ENCODE data around the gene CD44. TPM values are rescaled to one million over a fixed set of nuclear protein-coding genes. Genes with fewer than 3 reads are reported as not detected.

Gene CD44
- total RNA-seq, 1 donor from 2014 or later: 1,546 TPM

GRCh38 chr11:35228328-35228725 lies 89.4 kb downstream of the CD44 start:
- ChIA-PET CTCF (no interaction called here), POLR2A (interaction anchor here (0.6 to 0.9 kb wide), 2 partner anchors 9 to 12 kb away, joined by 3 read pairs; no protein-coding TSS in a partner anchor)
- H3K27ac Mint-ChIP-seq: peak overlapping the region; percentile 9
- TF ChIP-seq CTCF (IDR thresholded peaks at IDR 0.05): no peak
- no peak overlapping the region for H3K4me3 Mint-ChIP-seq
- H3K4me1 Mint-ChIP-seq: peaks cover 14% of the 10 kb centered on the region
- intact Hi-C loops (cut with micrococcal nuclease): no loop called here
- DNase-seq: no peak
- H3K36me3 Mint-ChIP-seq (ENCODE audit: low read depth): peaks cover 94% of the 10 kb centered on the region
- H3K27me3 Mint-ChIP-seq: no peaks in the 10 kb centered on the region
- H3K9me3 Mint-ChIP-seq: no peaks in the 10 kb centered on the region
- ATAC-seq (ENCODE audit: low read depth): no peak

DNA sequence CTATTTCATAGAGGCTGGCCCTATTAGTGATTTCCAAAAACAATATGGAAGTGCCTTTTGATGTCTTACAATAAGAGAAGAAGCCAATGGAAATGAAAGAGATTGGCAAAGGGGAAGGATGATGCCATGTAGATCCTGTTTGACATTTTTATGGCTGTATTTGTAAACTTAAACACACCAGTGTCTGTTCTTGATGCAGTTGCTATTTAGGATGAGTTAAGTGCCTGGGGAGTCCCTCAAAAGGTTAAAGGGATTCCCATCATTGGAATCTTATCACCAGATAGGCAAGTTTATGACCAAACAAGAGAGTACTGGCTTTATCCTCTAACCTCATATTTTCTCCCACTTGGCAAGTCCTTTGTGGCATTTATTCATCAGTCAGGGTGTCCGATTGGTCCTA lies 91.4 kb downstream of the CD44 start:
- POLR2A ChIA-PET: interaction anchor here (0.7 kb wide), 1 partner anchor 582 kb away, joined by 3 read pairs; no protein-coding TSS in a partner anchor
- Mint-ChIP-seq H3K4me1 (peaks cover 24% of the 10 kb centered on the region), H3K9me3 (peaks cover 3% of the 10 kb centered on the region), H3K36me3 (ENCODE audit: low read depth) (peaks cover 75% of the 10 kb centered on the region), H3K27ac (no peak overlapping the region), H3K4me3 (no peak overlapping the region), H3K27me3 (no peaks in the 10 kb centered on the region)
- CTCF ChIA-PET: no interaction called here
- no peak for ATAC-seq (ENCODE audit: low read depth)
- no peak for TF ChIP-seq CTCF (IDR thresholded peaks at IDR 0.05)
- intact Hi-C loops (cut with micrococcal nuclease): no loop called here
- no peak for DNase-seq

DNA sequence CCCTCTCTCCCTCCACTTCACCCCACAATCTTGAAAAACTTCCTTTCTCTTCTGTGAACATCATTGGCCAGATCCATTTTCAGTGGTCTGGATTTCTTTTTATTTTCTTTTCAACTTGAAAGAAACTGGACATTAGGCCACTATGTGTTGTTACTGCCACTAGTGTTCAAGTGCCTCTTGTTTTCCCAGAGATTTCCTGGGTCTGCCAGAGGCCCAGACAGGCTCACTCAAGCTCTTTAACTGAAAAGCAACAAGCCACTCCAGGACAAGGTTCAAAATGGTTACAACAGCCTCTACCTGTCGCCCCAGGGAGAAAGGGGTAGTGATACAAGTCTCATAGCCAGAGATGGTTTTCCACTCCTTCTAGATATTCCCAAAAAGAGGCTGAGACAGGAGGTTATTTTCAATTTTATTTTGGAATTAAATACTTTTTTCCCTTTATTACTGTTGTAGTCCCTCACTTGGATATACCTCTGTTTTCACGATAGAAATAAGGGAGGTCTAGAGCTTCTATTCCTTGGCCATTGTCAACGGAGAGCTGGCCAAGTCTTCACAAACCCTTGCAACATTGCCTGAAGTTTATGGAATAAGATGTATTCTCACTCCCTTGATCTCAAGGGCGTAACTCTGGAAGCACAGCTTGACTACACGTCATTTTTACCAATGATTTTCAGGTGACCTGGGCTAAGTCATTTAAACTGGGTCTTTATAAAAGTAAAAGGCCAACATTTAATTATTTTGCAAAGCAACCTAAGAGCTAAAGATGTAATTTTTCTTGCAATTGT lies 92.3 kb downstream of the CD44 start:
- ChIA-PET CTCF (no interaction called here), POLR2A (no interaction called here)
- ATAC-seq (ENCODE audit: low read depth) (no peak), DNase-seq (no peak)
- Mint-ChIP-seq H3K36me3 (ENCODE audit: low read depth) (peaks cover 66% of the 10 kb centered on the region), H3K4me3 (no peak overlapping the region), H3K4me1 (peaks cover 24% of the 10 kb centered on the region), H3K27ac (peak overlapping the region; percentile 16), H3K27me3 (no peaks in the 10 kb centered on the region), H3K9me3 (peaks cover 3% of the 10 kb centered on the region)
- intact Hi-C loops (cut with micrococcal nuclease): no loop called here
- no peak for TF ChIP-seq CTCF (IDR thresholded peaks at IDR 0.05)

DNA sequence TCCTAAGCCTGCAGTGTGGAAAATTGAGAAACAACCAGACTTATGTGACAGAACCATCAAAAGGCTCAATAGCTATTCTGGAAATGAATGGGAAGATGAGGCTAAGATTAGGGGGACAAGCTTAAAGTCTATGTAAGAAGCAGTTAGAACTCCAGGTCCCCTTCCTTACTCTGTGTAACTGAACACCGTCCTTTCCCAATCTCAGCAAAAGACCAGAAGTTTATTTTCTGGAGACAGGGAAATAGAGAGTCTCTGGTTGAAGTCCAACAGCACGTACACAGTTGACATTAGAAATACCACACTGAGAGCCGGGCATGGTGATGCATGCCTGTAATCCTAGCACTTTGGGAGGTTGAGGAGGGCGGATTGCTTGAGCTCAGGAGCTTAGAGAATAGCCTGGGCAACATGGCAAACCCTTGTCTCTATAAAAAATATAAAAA lies 93.9 kb downstream of the CD44 start:
- no peak for DNase-seq
- no peak for ATAC-seq (ENCODE audit: low read depth)
- intact Hi-C loops (cut with micrococcal nuclease): no loop called here
- Mint-ChIP-seq H3K4me1 (peaks cover 25% of the 10 kb centered on the region), H3K27ac (no peak overlapping the region), H3K27me3 (no peaks in the 10 kb centered on the region), H3K36me3 (ENCODE audit: low read depth) (peaks cover 51% of the 10 kb centered on the region), H3K9me3 (peaks cover 3% of the 10 kb centered on the region), H3K4me3 (no peak overlapping the region)
- POLR2A ChIA-PET: interaction anchor here (0.6 kb wide), 1 partner anchor 34 kb away, joined by 3 read pairs; no protein-coding TSS in a partner anchor
- CTCF ChIA-PET: no interaction called here
- TF ChIP-seq CTCF (IDR thresholded peaks at IDR 0.05): no peak

GRCh38 chr11:35233518-35233917 lies 94.5 kb downstream of the CD44 start:
- Mint-ChIP-seq H3K4me3 (no peak overlapping the region), H3K9me3 (peaks cover 3% of the 10 kb centered on the region), H3K27me3 (no peaks in the 10 kb centered on the region), H3K27ac (peak overlapping the region; percentile 67), H3K36me3 (ENCODE audit: low read depth) (peaks cover 45% of the 10 kb centered on the region), H3K4me1 (peaks cover 30% of the 10 kb centered on the region)
- POLR2A ChIA-PET: no interaction called here
- no peak for TF ChIP-seq CTCF (IDR thresholded peaks at IDR 0.05)
- intact Hi-C loops (cut with micrococcal nuclease): no loop called here
- DNase-seq (no peak), ATAC-seq (ENCODE audit: low read depth) (no peak)
- CTCF ChIA-PET: no interaction called here
